Stimulated activated CD4-positive, alpha-beta T cell treated with anti-CD3 and anti-CD28 coated beads, TNF-alpha, amount 100 ng/mL, for 1 hour (primary cell): ENCODE results near the gene TNFRSF8.

Source experiments
- DNase-seq, 3 donors: peaks; one replicate each; pipeline ENCODE4 v3.0.0-alpha.2; 2020; ENCODE audit warnings: low read depth in 3 of 3, low spot score in 1 of 3

The TNFRSF8 gene

DNA sequence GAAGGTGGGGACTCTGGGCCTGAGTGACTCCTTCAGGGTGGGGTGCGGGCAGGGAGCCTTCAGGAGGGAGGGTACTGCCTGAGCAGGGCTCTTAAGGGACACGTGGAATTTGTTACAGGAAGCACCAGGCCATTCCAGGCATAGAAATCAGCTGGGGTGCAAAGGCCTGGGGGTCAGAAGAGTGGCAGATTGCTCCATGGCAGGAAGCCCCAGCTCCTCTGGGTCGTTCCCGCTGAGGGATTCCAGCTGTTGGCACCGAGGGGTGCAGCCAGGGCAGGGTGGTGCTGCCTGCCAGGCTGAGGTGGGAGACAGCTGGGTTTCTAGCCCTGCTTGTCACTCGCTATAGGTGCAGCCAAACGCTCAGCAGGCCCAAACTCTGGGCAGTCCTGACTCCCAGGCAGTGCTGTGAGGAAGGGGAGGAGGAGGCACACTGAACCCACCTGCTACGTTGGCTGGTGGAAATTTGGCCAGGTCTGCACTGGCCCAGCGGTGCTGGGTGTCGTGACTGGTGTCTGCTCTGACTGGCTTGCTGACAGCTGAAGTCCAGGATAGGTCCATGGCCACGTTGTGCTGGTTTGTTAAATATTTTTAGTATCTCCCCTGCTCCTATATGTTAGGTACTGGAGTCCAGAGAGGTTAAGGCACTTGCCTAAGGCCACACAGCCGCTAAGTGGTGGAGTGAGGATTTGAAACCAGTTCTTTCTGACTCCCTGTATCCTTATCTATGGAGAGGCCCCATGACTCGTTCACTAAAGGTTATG lies 123.0 kb downstream of the TNFRSF8 start:
- no peak for DNase-seq

DNA sequence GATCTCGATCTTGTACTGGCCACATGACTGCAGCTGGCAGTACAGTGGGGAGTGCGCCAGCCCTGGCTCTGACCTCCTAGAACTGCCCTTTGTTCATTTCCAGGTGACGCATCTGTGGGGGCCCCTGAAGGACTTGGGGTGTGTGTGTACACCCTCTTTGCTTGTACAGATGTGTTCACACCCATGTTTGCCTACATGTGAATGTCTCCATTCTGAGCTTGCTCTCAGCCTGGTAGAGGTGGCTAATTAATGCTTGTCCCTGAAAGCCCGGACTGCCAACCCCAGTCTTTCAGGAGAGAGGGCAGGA lies 123.5 kb downstream of the TNFRSF8 start:
- no peak for DNase-seq

DNA sequence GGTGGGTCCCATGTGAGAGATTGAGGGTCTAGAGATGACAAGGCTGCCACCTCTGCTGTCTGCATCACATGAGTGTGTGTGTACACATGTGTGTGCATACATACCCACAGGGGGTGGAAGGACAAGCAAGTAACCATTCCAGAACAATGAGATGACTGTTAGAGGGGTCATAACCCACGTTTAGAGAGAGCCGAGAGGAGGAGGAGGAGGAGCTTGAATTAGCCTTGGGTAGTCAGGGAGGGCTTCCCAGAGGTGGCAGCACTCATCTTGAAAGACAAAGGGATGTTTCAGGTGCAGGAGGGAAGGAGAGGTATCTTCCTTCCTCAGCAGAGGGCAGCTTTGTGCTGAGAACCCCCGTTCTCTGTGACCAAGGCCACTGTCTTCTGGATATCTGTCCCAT lies 125.0 kb downstream of the TNFRSF8 start:
- DNase-seq: no peak

DNA sequence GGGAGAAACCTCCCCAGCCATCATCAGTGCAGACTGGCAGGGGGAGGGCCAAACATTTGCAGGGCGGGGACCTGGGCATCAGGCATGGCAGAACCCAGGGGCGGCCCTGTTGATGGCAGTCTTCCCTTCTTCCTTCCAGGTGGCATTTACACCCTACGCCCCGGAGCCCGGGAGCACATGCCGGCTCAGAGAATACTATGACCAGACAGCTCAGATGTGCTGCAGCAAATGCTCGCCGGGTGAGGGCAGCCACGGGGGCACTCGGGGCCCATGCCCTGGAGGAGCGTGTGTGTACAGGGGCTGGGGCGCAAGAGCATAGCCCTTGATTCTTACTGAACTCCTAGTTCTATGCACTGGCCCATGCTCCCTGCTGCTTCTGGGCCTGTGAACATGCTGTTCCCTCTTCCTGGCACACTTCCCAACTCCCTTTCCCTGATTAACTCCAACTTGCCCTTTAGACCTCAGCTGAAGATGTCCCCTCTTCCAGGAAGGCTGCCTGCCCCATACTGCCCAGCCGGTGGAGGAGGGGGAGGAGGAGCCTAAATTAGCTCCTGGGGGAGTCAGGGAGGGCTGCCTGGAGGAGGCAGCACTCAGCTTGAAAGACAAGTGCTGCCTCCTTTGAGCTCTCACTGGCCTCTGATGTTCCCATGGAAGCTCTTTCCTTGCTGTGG lies 125.7 kb downstream of the TNFRSF8 start:
- no peak for DNase-seq

DNA sequence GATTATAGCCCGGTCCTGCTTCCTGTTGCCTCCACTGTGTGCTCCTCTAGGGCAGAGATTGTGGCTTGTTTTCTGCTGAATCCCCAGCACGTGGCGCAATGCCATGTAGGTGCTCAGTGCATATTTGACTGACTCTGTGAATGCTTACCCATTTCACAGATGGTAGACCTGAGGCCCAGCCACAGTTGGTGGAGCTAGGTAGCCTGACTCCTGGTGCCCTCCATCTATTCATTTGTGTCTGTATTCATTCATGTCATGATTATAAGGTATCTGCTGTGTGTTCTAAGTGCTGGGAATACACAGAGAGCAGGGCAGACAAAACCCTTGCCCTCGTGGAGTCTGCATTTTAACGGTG lies 126.2 kb downstream of the TNFRSF8 start:
- no peak for DNase-seq

DNA sequence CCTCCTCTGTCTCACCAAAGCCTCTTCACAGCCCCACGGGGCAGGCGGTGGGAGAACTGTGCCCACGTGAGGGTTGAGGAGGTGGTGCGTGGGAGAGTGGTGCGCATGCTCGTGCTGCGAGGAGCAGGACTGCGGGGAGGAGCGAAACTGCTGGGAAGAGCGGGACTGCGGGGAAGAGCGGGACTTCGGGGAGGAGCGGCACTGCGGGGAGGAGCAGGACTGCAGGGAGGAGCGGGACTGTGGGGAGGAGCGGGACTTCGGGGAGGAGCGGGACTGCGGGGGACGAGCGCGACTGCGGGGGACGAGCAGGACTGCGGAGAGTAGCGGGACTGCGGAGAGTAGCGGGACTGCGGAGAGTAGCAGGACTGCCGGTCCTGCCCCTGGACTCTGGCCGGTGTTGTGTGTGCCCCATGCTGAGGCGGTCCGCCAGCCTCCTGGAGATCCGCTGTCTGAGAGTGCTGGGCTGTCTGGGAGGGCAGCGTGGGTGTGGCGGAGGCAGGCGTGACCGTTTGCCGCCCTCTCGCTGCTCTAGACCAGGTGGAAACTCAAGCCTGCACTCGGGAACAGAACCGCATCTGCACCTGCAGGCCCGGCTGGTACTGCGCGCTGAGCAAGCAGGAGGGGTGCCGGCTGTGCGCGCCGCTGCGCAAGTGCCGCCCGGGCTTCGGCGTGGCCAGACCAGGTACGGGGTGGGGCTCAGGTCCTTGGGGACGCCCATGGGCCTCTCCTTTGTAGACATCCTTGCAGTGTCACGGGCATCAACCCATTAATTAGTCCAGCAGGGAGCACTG lies 128.3 kb downstream of the TNFRSF8 start:
- no peak for DNase-seq
